Sigmoid colon (tissue), 7 donors: ENCODE results near the gene PCGF5. TPM values are rescaled to one million over a fixed set of nuclear protein-coding genes. Genes with fewer than 3 reads are reported as not detected.

ENCODE experiments used
- DNase-seq: peaks from one replicate; pipeline ENCODE4 v3.0.0-alpha.2; 2019
- H3K27ac ChIP-seq, 4 donors: fragments of 200-600 bp; sonication (generic); one replicate each; pipeline ENCODE4 v1.5.1; 2016 to 2019; ENCODE audit warnings: mild to moderate bottlenecking in 1 of 4
- H3K27me3 ChIP-seq, 3 donors: fragments of 200-600 bp; sonication (generic); one replicate each; pipeline ENCODE4 v1.5.1; 2019; ENCODE audit warnings: mild to moderate bottlenecking in 1 of 3
- H3K36me3 ChIP-seq, 4 donors: fragments of 200-600 bp; sonication (generic); one replicate each; pipeline ENCODE4 v1.5.1; 2016 to 2019
- H3K4me1 ChIP-seq, 4 donors: fragments of 200-600 bp; sonication (generic); one replicate each; pipeline ENCODE4 v1.5.1; 2017 to 2019
- H3K4me3 ChIP-seq, 4 donors: fragments of 200-600 bp; sonication (generic); one replicate each; pipeline ENCODE4 v1.5.1; 2017 to 2019; ENCODE audit warnings: mild to moderate bottlenecking in 2 of 4, moderate library complexity in 1 of 4
- H3K9me3 ChIP-seq, 4 donors: fragments of 200-600 bp in 3 of 4; sonication (generic) in 3 of 4; one replicate each; pipeline versions ENCODE4 v1.5.1 to v1.6.1; 2013 to 2019
- CTCF ChIP-seq, 4 experiments: fragments of 450-650 bp in 3 of 4; fragments of 200-600 bp in 1 of 4; IDR thresholded peaks; one replicate each; pipeline ENCODE4 v1.5.1; 2016 to 2019; ENCODE audit warnings: antibody characterized with exemption in 4 of 4, mild to moderate bottlenecking in 3 of 4, moderate library complexity in 2 of 4
- EP300 ChIP-seq, 4 donors: sonication (generic); formaldehyde crosslinking; IDR thresholded peaks; one replicate each; pipeline ENCODE4 v1.6.1; 2017; ENCODE audit warnings: antibody characterized with exemption in 4 of 4
- POLR2A ChIP-seq, 2 donors: fragments of 450-650 bp; IDR thresholded peaks; one replicate each; pipeline ENCODE4 v1.6.1; 2016; ENCODE audit warnings: antibody characterized with exemption in 2 of 2, mild to moderate bottlenecking in 2 of 2, moderate library complexity in 2 of 2
- POLR2AphosphoS5 ChIP-seq, 4 donors: sonication (generic); formaldehyde crosslinking; IDR thresholded peaks; one replicate each; pipeline ENCODE4 v1.6.1; 2017; ENCODE audit warnings: antibody characterized with exemption in 4 of 4
- WGBS, 2 donors: extraction: QIAGEN DNeasy Blood & Tissue Kit; methylation state at CpG; one replicate each; pipeline ENCODE4 v1.1.7; 2013; 5-methylcytosine and 5-hydroxymethylcytosine counted together
- intact Hi-C: fragments of 100-400 bp; cut with DNase I; formaldehyde crosslinking; loops from one replicate; pipeline ENCODE4 v1.15.1; 2023
- polyA plus RNA-seq, 3 donors: library from polyadenylated mRNA; stranded (reverse); fragments of 200-250 nt; gene quantifications; one replicate each; pipeline ENCODE4 v1.2.3, GENCODE V29; 2013
- total RNA-seq, 4 donors: library from RNA; depleted of rRNA; stranded (reverse); fragments of >200 nt; gene quantifications; one replicate each; pipeline ENCODE4 v1.1.0, GENCODE V29; 2016
- donor health status: healthy with polysubstance abuse.
- donor health status: Bipolar disorder and iron deficiency.
- donor health status: healthy.

Gene PCGF5
- total and polyA plus RNA-seq, 7 donors = 38.9 to 78.7 (median 49.6) TPM

GRCh38 chr10:91287276-91287675 is 66.8 kb downstream of the PCGF5 start:
- 57 to 80% methylated on average over 4 of the region's 4 CpGs for WGBS, 2 donors
- intact Hi-C loops = no loop called here
- no peak for DNase-seq
- peaks cover 0 to 38% (median 17%) of the 10 kb centered on the region in 4 donors for H3K4me1 ChIP-seq
- peak in 1 of 4 donors; percentile 34 for TF ChIP-seq POLR2AphosphoS5 (IDR thresholded peaks at IDR 0.05)
- no peak for TF ChIP-seq POLR2A (IDR thresholded peaks at IDR 0.05)
- no peaks in the 10 kb centered on the region for H3K27me3 ChIP-seq
- H3K27ac ChIP-seq = no peak overlapping the region
- H3K36me3 ChIP-seq = no peaks in the 10 kb centered on the region
- H3K4me3 ChIP-seq = no peak overlapping the region
- H3K9me3 ChIP-seq = no peaks in the 10 kb centered on the region

GRCh38 chr10:91287912-91288311 is 67.4 kb downstream of the PCGF5 start:
- Histone ChIP-seq H3K36me3 (no peaks in the 10 kb centered on the region), H3K27ac (no peak overlapping the region), H3K27me3 (no peaks in the 10 kb centered on the region), H3K4me3 (no peak overlapping the region), H3K9me3 (no peaks in the 10 kb centered on the region), H3K4me1 (peaks cover 0 to 38% (median 17%) of the 10 kb centered on the region in 4 donors)
- no peak for DNase-seq
- WGBS, 2 donors = 92% methylated on average over 4 of the region's 4 CpGs
- intact Hi-C loops = no loop called here
- TF ChIP-seq EP300 (IDR thresholded peaks at IDR 0.05) (no peak), POLR2A (IDR thresholded peaks at IDR 0.05) (no peak), POLR2AphosphoS5 (IDR thresholded peaks at IDR 0.05) (no peak), CTCF (IDR thresholded peaks at IDR 0.05) (no peak)

- no peaks in the 10 kb centered on the region for H3K9me3 ChIP-seq
- no peak for DNase-seq
- no peak for TF ChIP-seq EP300 (IDR thresholded peaks at IDR 0.05)
- no peak for TF ChIP-seq POLR2AphosphoS5 (IDR thresholded peaks at IDR 0.05)
- no peak for TF ChIP-seq POLR2A (IDR thresholded peaks at IDR 0.05)
- TF ChIP-seq CTCF (IDR thresholded peaks at IDR 0.05) = no peak
- H3K27me3 ChIP-seq = no peaks in the 10 kb centered on the region
- H3K36me3 ChIP-seq = no peaks in the 10 kb centered on the region
- WGBS, 2 donors = 88 to 92% methylated on average over 1 of the region's 1 CpG
- H3K4me3 ChIP-seq = no peak overlapping the region
- no peak overlapping the region for H3K27ac ChIP-seq
- peaks cover 0 to 30% (median 14%) of the 10 kb centered on the region in 4 donors for H3K4me1 ChIP-seq
- intact Hi-C loops = no loop called here
Measured at GRCh38 chr10:91289305-91289704, 68.8 kb downstream of the PCGF5 start.

GRCh38 chr10:91290607-91291006 is 70.1 kb downstream of the PCGF5 start:
- intact Hi-C loops = no loop called here
- no peaks in the 10 kb centered on the region for H3K9me3 ChIP-seq
- H3K27ac ChIP-seq = no peak overlapping the region
- TF ChIP-seq EP300 (IDR thresholded peaks at IDR 0.05) = no peak
- TF ChIP-seq POLR2AphosphoS5 (IDR thresholded peaks at IDR 0.05) = no peak
- TF ChIP-seq CTCF (IDR thresholded peaks at IDR 0.05) = no peak
- no peak for TF ChIP-seq POLR2A (IDR thresholded peaks at IDR 0.05)
- 85 to 86% methylated on average over 5 of the region's 5 CpGs for WGBS, 2 donors
- DNase-seq = no peak
- no peaks in the 10 kb centered on the region for H3K27me3 ChIP-seq
- H3K36me3 ChIP-seq = no peaks in the 10 kb centered on the region
- H3K4me1 ChIP-seq = peaks cover 0 to 17% (median 6%) of the 10 kb centered on the region in 4 donors
- no peak overlapping the region for H3K4me3 ChIP-seq

GRCh38 chr10:91294134-91294906 is 73.9 kb downstream of the PCGF5 start:
- Histone ChIP-seq H3K27me3 (no peaks in the 10 kb centered on the region), H3K4me1 (peaks cover 0 to 13% (median 11%) of the 10 kb centered on the region in 4 donors), H3K27ac (no peak overlapping the region), H3K9me3 (no peaks in the 10 kb centered on the region), H3K36me3 (no peaks in the 10 kb centered on the region), H3K4me3 (no peak overlapping the region)
- intact Hi-C loops = no loop called here
- DNase-seq = no peak
- WGBS, 2 donors = 41 to 70% methylated on average over 3 of the region's 3 CpGs
- TF ChIP-seq POLR2A (IDR thresholded peaks at IDR 0.05) (no peak), EP300 (IDR thresholded peaks at IDR 0.05) (no peak), CTCF (IDR thresholded peaks at IDR 0.05) (no peak), POLR2AphosphoS5 (IDR thresholded peaks at IDR 0.05) (no peak)
